ENCODE measurements around the gene NEK10.

NEK10 gene

GRCh38 chr3:27160146-27160545, 209.0 kb downstream of the NEK10 start:
- DNase-seq = no peak

- DNase-seq = no peak
These were observed 222.0 kb downstream of the NEK10 start for GRCh38 chr3:27147215-27147614.

- no peak for DNase-seq
These were observed 222.4 kb downstream of the NEK10 start for GRCh38 chr3:27146786-27147185.

GRCh38 chr3:27145719-27146118, 223.5 kb downstream of the NEK10 start:
- DNase-seq = no peak

- DNase-seq = no peak
These were observed 227.5 kb downstream of the NEK10 start for GRCh38 chr3:27141668-27142067.

- DNase-seq = no peak
These were observed 230.6 kb downstream of the NEK10 start for GRCh38 chr3:27138562-27138961.

GRCh38 chr3:27138005-27138404, 231.2 kb downstream of the NEK10 start:
- no peak for DNase-seq

- no peak for DNase-seq
These were observed 234.9 kb downstream of the NEK10 start for GRCh38 chr3:27134171-27134796.

- no peak for DNase-seq
These were observed 236.1 kb downstream of the NEK10 start for GRCh38 chr3:27133060-27133459.

GRCh38 chr3:27130796-27131195, 238.4 kb downstream of the NEK10 start:
- DNase-seq = no peak

GRCh38 chr3:27127879-27128278, 241.3 kb downstream of the NEK10 start:
- DNase-seq = no peak

- no peak for DNase-seq
These were observed 242.0 kb downstream of the NEK10 start for GRCh38 chr3:27127195-27127594.

- DNase-seq = no peak
These were observed 243.2 kb downstream of the NEK10 start for GRCh38 chr3:27125821-27126501.

GRCh38 chr3:27119639-27120038, 249.5 kb downstream of the NEK10 start:
- DNase-seq = no peak

- DNase-seq = no peak
These were observed 253.8 kb downstream of the NEK10 start for GRCh38 chr3:27115352-27115751.

- no peak for DNase-seq
These were observed 254.5 kb downstream of the NEK10 start for GRCh38 chr3:27114684-27115083.

- no peak for DNase-seq
These were observed 255.1 kb downstream of the NEK10 start for GRCh38 chr3:27114129-27114528.

- DNase-seq = no peak
These were observed 259.2 kb downstream of the NEK10 start for GRCh38 chr3:27110020-27110419.

- DNase-seq = no peak
These were observed 260.9 kb downstream of the NEK10 start for GRCh38 chr3:27108322-27108721.

- no peak for DNase-seq
These were observed 263.3 kb downstream of the NEK10 start for GRCh38 chr3:27105904-27106303.

GRCh38 chr3:27097182-27097581, 272.0 kb downstream of the NEK10 start:
- no peak for DNase-seq

GRCh38 chr3:27095553-27096222, 273.5 kb downstream of the NEK10 start:
- DNase-seq = no peak

GRCh38 chr3:27094721-27095120, 274.5 kb downstream of the NEK10 start:
- DNase-seq = no peak

GRCh38 chr3:27093771-27094170, 275.4 kb downstream of the NEK10 start:
- DNase-seq = no peak

Data from NCI-H446 treated with DMSO at 0.1 percent for 48 hours (cell line).